GM19452 (cell line): ENCODE measurements around the gene KRTAP4-8.
"Not testable (repeated sequence)": the region's sequence is repeated elsewhere in the genome, so short reads cannot be mapped to it uniquely, and the experiment has no call there.

Experiments
- ATAC-seq: cut with Tn5 transposase; IDR thresholded peaks from one replicate; pipeline ENCODE4 v1.9.1; 2021; ENCODE audit not compliant: unreplicated experiment

KRTAP4-8 gene

DNA sequence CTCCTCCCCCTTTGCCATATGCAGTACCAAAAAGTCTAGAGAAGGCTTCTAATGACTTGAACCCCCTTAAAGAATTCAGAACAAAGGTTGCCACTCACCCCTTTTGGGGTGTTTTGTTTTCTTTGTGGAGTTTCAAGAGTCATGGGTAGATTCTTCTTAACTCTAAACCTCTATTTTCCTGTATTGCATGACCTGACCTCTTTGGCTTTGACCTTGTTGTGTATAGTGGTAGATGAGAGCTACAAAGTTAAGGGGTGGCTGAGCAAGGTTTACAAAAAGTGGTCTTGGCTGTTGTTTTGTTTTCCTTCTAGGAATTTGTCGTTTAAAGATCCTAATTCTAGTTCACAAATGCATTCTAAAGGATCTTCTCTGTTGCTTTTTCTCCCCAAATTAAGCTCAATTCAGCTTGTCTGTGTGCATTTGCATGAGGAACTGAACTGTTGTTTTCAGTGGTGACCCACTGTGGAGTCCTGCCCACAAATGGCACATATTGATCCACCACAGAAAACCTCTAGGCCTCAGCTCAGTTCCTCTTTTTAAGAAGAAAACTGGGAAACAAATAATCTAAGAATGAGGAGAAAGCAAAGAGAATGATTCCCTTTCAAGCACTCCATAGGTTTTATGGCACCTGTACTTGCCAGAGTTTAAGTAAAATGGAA is 10.9 kb upstream of the KRTAP4-8 start:
- not testable (repeated sequence) for ATAC-seq

DNA sequence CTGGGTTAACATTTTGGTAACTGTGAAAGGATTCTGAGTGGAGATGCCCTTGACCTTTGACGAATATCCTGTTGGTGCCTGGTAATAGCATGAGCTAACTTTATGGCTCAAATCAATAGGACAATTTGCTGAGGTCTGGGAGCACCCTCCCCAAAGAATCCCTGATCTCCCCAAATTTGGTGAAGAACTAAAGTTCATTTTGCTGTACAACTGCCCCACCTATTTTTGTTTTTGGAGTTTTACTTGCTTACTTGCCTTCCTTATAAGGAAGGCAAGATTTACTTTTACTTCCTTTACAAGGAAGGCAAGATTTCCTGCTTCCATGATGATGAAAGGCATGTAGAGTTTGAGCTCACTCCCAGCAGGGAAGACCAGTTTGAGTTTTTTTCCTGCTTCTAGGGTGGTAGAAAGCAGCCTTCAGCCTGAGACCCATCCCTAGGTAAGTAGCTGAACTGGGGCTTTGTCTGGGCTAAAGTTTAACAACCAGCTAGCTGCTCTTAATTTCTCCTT is 10.1 kb upstream of the KRTAP4-8 start:
- no peak for ATAC-seq

DNA sequence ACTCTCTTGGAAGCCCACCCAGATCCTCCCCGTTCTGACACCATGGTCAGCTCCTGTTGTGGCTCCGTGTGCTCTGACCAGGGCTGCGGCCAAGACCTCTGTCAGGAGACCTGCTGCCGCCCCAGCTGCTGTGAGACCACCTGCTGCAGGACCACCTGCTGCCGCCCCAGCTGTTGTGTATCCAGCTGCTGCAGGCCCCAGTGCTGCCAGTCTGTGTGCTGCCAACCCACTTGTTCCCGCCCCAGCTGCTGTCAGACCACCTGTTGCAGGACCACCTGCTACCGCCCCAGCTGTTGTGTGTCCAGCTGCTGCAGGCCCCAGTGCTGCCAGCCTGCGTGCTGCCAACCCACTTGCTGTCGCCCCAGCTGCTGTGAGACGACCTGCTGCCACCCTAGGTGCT is 7.4 kb upstream of the KRTAP4-8 start, which contains the start of gene KRTAP4-9:
Gene KRTAP4-9, plus strand, starts transcription at position 43 of the 400 bp plus-strand sequence. Its CDS starts 0 bp downstream, at position 43.
- not testable (repeated sequence) for ATAC-seq

DNA sequence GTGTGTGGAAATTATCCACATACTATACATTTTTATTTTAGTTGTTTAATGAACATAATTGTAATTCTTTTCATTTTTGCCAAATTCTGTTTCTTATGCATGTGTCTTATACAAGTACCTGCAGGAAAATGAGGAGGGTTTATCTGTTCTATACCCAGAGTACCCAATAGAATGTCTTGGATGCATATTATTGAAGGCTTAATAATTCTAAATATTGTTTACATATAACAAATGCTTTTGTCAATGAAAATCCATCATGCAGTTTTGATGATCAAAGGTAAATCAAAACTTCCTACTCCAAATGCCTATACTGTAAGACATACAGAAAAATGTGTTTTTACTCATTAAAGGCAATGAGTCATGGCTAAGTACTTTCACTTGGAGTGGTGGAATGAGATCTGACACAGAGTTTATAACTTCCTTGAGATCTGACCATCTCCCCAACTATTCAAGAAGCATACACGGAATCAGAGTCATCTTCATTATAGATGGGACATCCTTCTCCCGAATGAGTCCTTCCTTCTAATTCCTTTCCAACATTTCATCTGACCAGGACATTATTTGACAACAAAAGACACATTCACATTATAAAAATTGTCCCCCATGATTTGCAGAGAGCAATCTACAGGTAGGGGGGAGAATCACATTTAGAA is 6.6 kb upstream of the KRTAP4-8 start:
- ATAC-seq: not testable (repeated sequence)

DNA sequence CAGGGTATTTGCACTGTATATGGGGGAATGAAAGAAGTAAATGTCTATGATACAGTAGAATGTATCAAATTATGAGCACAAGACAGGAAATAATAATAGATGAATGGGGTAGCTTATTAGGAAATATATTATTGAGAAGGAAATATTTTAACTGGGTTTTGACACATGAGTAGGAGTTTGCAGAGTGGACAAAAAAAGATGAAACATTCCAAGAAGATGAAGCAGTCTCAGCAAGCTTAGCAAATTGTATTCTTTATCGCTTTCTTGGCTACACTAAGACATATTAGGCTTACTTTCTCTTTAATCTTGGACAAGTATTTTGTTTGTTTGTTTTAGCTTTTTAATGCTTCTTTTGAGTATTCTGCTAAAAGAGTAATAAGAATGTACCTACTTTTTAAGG is 6.0 kb upstream of the KRTAP4-8 start:
- no peak for ATAC-seq

DNA sequence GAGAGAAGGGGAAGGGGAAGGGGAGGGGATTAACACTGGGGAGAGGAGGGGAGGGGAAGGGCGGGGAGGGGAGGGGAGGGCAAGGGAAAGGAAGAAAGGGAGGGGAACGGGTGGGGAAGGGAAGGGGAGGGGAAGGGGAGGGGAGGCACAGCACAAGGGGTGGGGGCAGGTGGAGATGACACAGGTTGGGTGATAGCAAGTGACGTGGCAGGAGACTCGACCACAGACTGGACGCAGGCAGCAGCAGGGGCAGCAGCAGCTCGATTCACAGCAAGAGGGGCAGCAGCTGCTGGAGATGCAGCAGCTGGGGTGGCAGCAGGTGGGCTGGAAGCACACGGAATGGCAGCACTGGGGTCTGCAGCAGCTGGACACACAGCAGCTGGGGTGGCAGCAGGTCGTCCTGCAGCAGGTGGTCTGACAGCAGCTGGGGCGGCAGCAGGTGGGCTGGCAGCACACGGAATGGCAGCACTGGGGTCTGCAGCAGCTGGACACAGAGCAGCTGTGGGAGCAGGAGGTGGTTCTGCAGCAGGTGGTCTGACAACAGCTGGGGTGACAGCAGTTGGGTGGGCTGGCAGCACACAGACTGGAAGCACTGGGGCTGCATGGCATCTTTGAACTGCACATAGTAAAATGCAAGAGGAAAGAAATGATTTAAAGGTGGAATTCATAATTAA is 3.8 kb upstream of the KRTAP4-8 start, which contains the start of gene KRTAP4-16:
Gene KRTAP4-16, minus strand, starts transcription at position 624 of the 674 bp plus-strand sequence. Its CDS starts 0 bp downstream, at position 624.
- no peak for ATAC-seq

DNA sequence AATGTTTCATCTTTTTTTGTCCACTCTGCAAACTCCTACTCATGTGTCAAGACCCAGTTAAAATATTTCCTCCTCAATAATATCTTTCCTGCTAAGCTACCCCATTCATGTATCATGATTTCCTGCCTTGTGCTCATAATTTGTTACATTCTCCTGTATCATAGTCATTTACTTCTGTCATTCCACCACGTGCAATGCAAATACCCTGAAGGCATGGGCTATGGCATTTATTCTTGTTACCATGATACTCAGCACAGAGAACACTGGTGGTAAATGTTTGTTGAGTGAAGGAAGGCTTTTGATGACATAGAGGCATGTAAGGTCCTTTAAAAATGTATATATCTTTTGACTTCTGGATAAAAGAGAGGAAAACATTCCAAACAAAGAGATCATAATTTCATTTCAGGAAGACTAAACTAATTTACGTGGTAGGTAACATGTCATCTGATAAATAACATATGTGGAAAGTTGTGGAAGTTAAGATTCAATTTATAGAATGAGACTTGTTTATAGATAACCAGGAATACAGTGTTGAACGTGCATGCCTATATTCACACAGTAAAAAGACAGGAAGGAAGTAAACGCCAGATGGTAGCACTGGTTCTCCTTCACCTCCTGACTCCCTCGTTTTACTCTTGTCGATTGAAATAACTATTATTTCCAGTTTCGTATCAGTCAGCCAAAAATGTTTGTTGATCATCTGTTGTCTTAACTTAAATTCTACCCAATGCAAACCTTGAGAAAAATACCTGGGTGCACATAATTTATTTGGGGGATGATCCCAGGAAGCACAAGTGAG is 1.9 kb upstream of the KRTAP4-8 start:
- ATAC-seq: not testable (repeated sequence)

DNA sequence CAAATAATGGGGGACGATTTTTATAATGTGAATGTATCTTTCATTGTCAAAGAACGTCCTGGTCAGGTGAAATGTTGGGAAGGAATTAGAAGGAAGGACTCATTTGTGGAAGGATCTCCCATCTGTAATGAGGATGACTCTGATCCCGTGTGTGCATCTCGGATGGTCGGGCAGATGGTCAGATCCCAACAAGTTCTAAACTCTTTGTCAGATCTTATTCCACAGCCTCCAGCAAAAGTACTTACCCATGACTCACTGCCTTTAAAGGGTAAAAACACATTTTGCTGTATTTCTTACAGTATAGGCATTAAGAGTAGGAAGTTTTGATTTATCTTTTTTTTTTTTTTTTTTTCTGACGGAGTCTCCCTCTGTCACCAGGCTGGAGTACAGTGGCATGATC is 539 bp upstream of the KRTAP4-8 start:
- no peak for ATAC-seq

DNA sequence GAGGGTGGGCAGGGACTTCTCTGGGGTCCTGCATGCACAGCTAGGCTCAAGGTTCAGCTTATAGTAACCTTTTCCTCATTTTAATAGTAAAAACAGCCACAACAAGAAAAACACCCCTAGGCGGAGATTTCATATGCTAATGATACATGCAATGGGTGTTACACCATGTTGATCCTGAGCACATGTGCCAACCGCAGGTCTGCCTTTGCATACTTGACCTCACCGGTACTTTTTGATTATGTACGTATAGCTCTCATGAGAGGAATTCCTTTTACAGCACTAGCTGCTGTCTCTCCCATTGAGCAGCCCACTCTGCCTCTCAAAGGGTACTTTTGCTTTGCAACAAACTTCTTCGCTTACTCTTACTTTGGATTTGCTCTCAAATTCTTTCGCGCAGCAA is 1.9 kb downstream of the KRTAP4-8 start:
- no peak for ATAC-seq

DNA sequence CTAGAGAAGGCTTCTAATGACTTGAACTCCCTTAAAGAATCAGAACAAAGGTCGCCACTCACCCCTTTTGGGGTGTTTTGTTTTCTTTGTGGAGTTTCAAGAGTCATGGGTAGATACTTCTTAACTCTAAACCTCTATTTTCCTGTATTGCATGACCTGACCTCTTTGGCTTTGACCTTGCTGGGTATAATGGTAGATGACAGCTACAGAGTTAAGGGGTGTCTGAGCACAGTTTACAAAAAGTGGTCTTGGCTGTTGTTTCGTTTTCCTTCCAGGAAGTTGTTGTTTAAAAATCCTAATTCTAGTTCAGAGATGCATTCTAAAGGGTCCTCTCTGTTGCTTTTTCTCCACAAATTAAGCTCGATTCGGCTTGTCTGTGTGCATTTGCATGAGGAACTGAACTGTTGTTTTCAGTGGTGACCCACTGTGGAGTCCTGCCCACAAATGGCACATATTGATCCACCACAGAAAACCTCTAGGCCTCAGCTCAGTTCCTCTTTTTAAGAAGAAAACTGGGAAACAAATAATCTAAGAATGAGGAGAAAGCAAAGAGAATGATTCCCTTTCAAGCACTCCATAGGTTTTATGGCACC is 9.1 kb downstream of the KRTAP4-8 start:
- not testable (repeated sequence) for ATAC-seq

DNA sequence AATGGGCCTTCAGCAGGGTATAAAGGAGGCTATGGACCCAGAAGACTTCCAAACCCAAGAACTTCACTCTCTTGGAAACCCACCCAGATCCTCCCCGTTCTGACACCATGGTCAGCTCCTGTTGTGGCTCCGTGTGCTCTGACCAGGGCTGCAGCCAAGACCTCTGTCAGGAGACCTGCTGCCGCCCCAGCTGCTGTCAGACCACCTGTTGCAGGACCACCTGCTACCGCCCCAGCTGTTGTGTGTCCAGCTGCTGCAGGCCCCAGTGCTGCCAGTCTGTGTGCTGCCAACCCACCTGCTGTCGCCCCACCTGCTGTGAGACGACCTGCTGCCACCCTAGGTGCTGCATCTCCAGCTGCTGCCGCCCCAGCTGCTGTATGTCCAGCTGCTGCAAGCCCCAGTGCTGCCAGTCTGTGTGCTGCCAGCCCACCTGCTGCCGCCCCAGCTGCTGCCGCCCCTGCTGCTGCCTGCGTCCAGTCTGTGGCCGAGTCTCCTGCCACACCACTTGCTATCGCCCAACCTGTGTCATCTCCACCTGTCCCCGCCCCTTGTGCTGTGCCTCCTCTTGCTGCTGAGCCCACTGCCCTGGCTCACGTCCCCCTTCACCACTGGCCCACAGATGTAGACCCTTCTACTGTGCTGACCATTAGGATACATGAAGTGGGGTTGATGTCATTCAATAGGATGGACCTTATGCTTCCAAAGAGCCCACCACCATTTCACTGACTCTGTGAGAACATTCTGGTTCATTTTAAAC is 13.7 kb downstream of the KRTAP4-8 start, which contains the start of gene KRTAP4-7:
Gene KRTAP4-7, plus strand, starts transcription at position 51 of the 757 bp plus-strand sequence. Its CDS starts 57 bp downstream, at position 108.
- ATAC-seq: not testable (repeated sequence)

DNA sequence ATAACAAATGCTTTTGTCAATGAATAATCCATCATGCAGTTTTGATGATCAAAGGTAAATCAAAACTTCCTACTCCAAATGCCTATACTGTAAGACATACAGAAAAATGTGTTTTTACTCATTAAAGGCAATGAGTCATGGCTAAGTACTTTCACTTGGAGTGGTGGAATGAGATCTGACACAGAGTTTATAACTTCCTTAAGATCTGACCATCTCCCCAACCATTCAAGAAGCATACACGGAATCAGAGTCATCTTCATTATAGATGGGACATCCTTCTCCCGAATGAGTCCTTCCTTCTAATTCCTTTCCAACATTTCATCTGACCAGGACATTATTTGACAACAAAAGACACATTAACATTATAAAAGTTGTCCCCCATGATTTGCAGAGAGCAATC is 14.5 kb downstream of the KRTAP4-8 start:
- ATAC-seq: not testable (repeated sequence)

DNA sequence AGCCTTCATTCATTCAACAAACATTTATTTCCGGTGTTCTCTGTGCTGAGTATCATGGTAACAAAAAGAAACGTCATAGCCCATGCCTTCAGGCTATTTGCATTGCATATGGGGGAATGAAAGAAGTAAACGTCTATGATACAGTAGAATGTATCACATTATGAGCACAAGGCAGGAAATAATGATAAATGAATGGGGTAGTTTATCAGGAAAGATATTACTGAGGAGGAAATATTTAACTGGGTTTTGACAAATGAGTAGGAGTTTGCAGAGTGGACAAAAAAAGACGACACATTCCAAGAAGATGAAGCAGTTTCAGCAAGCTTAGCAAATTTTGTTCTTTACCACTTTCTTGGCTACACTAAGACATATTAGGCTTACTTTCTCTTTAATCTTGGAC is 15.3 kb downstream of the KRTAP4-8 start:
- ATAC-seq: no peak

DNA sequence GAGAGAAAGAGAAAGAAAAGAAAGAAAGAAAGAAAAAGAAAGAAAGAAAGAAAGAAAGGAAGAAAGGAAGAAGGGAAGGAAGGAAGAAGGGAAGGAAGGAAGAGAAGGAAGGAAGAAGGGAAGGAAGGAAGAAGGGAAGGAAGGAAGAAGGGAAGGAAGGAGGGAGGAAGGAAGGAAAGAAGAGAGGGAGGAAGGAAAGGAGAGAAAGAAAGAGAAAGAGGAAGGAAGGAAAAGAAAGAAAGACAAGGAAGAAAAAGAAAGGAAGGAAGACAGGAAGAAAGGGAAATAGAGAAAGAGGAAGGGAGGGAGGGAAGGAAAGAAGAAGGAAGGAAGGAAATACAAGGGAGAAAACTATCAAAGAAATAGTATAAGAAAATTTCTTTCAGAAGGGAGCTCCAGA is 21.2 kb downstream of the KRTAP4-8 start:
- no peak for ATAC-seq

DNA sequence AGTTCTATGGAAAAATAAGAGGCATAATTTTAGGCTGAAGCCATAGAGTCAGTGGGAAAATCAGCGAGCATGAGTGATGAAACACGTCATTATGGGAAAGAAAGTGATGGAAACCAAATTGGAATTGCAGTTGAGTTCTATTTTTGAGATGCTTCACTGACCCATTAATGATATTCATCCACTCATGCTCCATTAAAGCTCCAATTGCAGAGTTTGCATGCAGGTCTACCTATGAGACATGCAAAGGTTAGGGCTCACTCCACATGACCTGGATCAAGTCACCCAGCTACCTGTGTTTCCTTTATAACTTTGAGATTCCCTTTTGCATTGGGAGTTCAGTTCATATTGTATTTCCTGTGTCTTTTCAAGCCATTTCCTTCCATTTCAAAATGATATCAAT is 24.3 kb downstream of the KRTAP4-8 start:
- ATAC-seq: no peak

DNA sequence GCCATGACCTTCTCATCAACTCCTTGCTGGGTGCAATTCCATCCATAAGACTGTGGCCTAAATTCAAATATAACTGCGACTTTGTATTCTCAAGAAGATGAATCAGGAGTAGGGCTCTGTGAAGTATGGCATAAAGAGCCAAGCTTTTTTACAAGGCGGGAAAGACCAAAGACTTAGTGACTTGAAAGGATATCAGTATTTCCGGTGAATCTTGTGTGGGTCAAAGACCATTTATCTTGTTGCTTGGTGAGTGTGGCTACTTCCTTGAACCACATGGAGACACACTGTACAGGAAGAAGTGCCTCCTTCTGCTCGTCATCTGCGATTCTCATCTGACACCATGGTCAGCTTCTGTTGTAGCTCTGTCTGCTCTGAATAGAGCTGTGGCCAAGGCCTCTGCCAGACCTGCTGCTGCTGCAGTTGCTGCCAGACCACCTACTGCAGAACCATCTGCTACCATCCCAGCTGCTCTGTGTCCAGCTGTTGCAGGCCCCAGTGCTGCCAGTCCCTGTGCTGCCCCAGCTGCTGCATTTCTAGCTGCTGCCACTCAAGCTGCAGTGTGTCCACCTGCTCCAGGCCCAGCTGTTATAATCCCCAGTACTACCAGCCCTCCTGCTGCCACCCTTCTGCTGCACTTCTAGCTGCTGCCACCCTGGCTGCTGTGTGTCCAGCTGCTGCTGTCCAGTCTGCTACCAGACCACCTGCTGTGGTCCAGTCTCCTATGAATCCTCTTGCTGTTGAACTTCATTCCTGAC is 26.2 kb downstream of the KRTAP4-8 start:
- ATAC-seq: no peak

DNA sequence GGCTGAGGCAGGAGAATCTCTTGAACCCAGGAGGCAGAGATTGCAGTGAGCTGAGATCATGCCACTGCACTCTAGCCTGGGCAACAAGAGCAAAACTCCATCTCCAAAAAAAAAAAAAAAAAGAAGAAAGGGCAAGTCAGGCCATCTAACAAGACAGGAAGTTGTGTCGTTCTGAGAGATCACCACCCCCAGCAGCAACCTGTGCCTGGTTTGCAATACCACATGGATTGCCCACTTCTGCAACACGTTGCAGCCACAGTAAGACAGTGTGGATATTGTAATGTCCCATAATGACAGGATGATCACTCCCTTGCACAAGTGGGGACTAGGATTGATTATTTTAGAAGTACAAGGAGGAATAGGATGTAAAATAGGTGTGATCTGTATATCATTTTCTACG is 28.9 kb downstream of the KRTAP4-8 start:
- ATAC-seq: no peak

DNA sequence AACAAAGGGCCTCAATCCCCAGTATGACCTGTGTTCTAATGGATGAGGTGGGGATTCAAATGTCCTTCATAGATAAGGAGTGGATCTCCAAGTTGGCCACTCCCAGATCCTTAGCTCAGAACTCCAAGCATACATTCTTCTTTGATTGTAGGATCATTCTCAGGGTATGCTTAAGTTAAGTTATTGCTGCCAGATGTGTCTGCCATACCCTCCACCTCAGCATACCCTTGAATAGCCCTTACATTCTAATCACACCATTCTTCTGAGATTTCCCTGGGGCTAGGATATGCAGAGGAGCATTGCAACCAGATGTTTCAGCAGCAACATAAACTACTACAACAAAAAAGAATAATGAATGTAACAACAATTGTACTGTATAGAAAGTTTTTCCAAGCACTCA is 30.7 kb downstream of the KRTAP4-8 start:
- ATAC-seq: no peak
